ENCODE measurements around the gene SYNGR3. TPM values are rescaled to one million over a fixed set of nuclear protein-coding genes. Genes with fewer than 3 reads are reported as not detected.

The SYNGR3 gene, protein sequence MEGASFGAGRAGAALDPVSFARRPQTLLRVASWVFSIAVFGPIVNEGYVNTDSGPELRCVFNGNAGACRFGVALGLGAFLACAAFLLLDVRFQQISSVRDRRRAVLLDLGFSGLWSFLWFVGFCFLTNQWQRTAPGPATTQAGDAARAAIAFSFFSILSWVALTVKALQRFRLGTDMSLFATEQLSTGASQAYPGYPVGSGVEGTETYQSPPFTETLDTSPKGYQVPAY
- 6.3 to 8.3 TPM (median 6.5 TPM) in 5 replicates for total RNA-seq (2022; extraction: Qiagen RNA extraction; ENCODE audit: low read depth)

DNA sequence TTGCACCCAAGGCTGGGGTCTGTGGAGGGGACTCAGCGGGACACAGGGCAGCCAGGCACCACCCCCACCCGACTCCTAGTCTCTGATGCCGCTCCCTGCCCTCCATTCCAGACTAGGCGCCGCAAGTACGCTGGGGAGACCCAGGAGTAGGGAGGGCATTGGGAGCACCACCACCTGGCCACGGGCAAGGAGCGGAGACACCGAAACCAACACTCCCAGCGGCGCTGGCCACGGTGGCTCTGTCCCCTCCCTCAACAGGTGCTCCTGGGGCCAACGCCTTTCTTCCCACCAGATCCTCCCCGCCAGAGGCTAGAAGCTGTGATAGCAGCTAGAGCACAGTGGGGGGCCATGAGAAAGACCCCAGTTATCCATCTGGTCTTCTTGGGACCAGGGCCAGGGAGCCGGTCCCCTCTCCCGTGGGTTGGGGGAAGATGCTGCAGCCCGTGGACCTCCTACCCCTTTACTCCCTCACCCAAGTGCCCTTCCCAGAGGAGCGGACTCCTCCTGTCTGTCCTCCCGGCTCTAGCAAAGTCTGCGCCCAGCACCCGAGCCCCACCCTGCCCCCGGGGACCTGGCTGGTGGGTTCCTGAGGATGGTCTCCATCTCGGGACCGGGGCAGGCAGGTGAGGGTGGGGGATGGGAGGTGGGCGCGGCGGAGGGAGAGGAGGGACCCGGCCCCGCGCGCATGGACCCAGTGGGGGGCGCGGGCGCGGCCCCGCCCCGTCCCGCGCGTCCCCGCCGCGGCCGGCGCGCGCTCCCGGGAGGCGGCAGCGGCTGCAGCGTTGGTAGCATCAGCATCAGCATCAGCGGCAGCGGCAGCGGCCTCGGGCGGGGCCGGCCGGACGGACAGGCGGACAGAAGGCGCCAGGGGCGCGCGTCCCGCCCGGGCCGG, at the start of gene SYNGR3:
Gene SYNGR3 (plus strand): TSS at position 762 of the 892 bp plus-strand sequence. CDS start 133 bp downstream, outside the sequence.

DNA sequence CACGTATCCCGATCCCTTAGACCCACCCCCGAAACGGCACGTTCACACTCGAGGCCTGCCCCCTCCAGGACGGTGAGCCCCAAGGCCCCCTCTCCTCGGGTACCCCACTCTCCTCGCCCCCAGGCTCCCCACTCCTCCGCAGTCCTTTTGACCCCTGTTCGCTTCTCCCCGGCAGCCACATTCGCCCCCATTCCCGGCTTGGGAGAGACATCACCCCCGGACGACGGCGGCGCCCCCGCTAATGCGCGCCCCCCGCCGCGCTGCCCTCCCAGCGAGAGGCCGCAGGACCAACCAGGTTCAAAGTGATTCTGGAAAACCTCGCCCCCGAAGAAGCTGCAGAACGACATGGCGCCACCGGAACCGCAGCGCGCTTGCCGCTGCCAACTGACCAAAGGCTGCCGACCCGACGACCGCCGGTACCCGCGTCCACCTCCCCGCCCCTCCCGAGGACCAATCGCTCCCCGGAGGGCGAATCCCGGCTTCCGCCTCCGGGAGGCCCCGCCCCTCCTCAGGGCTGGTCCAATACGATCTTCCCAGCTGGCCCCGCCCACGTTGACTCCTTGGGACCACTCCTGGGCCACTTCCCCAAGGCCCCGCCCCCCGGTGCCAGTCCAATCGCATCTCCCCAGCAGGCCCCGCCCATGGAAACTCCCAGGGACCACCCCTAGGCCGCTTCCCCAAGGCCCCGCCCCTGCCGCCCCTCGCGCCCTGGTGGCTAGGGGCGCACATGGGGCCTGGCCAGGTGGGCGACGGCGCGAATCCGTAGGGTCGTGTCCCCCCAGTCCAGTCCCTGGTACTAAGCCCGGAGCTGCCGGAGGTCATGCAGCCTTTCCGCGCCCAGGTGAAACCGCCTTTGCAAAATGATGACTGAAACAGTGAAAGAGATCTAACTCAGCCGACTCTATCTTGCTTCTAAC, 46.7 kb upstream of the SYNGR3 start, which contains the start of gene MSRB1:
Gene MSRB1 (minus strand): TSS at position 390 of the 917 bp plus-strand sequence. CDS start 43 bp downstream, at position 347.

DNA sequence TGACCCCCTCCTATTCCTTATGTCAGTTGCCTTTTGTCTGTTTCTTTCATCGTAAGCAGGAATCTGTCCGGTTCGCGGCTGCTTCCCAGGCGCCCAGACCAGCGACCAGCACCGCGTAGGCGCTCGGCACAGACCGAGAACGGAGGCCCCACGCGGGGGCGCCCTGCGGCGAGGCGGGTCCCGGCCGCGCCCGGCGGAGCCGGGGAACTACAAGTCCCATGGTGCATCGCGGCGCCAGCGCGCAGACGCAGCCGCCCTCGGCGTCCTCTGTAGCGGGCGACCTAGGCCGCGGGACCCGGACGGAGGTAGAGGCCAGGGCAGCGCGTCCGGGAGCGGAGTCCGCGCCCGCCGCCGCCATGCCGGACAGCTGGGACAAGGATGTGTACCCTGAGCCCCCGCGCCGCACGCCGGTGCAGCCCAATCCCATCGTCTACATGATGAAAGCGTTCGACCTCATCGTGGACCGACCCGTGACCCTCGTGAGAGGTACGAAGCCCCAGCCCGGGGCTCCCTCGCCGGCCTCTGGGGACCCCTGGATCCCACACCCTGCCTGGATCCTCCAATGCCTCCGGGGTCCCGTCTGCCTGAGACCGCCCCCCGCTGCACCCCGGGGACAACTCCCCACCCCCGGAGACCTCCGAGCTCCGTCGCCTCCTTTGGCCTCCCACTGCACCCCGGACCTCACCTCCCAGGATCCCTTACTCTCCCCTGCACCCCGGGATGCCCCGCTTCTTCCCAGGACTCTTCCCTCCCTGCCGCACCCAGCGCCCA, 30.3 kb upstream of the SYNGR3 start, which contains the start of gene NDUFB10:
Gene NDUFB10 (plus strand): TSS at position 270 of the 771 bp plus-strand sequence. CDS start 87 bp downstream, at position 357.

DNA sequence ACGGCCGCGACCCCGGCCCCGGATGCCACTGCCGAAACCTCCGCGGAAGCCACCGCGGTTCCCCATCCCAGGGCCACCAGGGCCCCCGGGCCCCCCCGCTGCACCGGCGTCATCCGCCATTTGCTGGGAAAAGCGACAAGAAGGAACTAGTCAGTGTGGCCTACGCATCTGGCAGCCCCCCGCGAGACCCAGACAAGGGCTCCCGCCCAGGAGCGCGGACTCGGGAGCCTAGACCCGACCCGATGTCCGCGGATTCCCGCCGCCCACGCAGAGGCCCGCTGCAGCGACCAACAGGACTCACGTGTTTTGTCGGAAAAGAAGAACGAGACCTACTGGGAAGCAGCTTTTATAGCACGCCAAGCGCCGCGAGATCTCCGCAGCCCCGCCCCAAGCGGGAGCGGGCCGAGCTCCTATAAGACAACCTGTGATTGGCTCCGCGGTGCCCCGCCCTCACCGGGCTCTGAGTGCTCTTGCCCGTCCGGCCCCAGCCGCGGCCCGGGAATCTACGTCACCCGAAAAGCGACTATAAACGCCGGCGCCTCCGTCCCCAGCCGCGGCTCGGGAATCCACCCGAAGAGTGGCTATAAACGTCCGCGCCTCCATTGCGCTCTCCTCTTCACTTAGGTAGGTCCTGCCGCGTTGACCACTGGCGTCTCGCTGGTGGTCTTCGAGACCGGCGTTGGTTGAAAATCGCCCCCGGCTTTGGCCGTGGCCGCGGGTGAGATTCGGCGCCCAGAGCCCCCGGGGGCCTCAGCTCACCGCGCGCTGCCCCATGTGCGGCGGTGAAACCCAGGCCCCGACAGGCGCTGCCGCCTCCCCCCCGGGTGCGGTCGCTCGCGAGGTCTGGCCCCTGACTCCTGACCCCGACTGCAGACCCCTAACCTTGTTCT, 25.0 kb upstream of the SYNGR3 start, which contains the start of gene RPS2:
Gene RPS2 (minus strand): TSS at position 321 of the 890 bp plus-strand sequence. CDS start 201 bp downstream, at position 120.

DNA sequence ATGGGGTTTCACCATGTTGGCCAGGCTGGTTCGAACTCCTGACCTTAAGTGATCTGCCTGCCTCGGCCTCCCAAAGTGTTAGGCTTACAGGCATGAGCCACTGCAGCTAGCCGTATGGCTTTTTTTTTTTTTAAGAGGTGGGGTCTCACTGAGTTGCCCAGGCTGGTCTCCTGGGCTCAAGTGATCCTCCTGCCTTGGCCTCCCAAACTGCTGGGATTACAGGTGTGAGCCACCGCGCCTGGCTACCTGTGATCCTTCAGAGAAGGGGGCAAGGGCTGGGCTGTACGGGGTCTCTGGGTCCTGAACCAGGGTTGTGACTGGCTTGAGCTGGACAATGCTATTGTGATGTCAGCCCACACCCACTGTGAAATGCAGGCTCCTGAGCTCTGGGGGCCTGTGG, 23.3 kb upstream of the SYNGR3 start, which contains the start of gene RNF151:
Gene RNF151 (plus strand): TSS at position 397 of the 400 bp plus-strand sequence. CDS start 26 bp downstream, outside the sequence.

DNA sequence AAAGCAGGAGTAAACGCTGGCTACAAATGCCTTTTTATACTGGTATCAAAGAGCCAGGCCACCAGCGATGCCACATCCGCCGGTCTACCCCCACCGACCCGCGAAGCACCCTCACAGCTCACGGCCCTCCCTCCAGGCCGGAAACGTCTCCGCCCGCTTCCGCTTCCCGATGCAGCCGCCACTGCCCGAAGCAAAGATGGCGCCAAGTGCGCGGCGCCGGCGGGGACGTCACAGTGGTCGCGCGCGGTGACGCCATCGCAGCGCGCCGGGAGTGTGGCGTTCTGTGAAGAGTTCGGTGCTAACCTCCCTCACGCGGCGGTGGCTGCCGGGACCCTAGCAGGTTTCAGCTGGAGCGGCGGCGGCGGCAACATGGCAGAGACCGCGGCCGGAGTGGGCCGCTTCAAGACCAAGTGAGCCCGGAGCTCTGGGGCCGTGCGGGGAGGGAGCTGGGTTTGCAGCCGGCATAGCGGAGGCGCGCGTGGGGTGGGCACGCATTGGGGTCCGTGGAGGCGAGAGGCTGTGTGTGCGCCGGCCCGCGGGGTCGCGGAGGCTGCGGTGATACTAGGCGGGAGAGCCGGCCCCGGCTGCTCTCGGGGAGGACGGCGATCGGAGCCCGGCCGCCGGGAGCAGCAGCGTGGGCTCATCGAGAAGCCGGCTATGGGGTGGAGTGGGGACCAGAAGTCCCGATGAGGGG, 17.8 kb upstream of the SYNGR3 start, which contains the start of gene TBL3:
Gene TBL3 (plus strand): TSS at position 258 of the 694 bp plus-strand sequence. CDS start 112 bp downstream, at position 370.

DNA sequence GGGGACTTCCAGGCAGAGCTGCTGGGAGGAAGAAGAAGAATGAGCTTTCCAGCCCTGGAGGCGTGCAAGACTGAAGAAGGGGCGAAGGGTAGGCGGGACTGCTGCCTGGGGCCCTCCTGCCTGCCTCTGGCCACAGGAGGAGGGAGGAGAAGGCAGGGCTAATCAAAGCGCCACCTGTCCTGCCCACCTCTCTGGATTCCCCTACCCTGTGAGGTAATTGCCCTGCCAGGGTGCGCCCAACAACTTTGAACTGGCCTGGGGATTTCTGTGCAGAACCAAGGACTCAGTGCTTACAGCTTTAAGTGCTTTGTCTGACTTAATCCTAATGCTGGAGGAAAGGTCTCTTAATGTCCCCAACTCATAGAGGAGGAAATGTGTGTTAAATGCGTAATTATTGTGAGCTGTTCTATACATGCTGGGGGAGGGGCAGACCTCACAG, 8.4 kb upstream of the SYNGR3 start, which contains the start of gene NOXO1:
Gene NOXO1 (minus strand): TSS at position 72 of the 439 bp plus-strand sequence. CDS start 290 bp downstream, outside the sequence.

DNA sequence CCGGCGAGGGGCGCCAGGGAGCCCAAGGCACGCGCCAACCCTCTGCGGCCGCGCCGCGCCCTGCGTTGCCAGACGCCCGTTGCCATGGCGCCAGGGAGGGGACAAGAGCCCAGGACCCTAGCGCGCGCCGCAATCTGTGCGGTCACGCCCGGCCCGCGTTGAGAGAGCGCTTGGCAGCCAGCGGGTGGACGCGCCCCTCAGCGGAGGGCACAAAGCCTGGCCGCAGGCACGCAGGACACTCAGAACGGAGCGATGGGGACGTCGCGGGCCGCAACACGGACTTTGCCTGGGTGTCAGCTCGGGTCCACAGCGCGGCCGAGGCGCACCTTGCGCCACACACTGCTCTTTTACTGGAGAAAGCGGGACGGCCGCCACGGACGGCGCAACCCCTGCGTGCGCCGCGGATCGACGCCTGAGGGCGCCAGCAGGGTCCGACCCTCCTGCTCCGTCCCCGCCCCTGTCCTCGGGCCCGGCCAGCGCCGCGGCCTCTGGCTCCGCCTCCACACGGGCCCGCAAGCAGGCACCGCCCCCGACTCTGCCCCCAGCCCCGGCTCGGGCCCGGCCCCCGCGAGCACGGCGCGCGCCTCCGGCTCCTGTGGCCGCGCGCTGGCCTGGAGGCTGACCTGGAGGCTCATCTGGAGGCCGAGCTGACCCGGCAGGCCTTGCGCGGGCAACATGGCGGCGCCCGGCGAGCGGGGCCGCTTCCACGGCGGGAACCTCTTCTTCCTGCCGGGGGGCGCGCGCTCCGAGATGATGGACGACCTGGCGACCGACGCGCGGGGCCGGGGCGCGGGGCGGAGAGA, 6.0 kb upstream of the SYNGR3 start, which contains the start of gene GFER:
Gene GFER (plus strand): TSS at position 650 of the 803 bp plus-strand sequence. CDS start 26 bp downstream, at position 676.

DNA sequence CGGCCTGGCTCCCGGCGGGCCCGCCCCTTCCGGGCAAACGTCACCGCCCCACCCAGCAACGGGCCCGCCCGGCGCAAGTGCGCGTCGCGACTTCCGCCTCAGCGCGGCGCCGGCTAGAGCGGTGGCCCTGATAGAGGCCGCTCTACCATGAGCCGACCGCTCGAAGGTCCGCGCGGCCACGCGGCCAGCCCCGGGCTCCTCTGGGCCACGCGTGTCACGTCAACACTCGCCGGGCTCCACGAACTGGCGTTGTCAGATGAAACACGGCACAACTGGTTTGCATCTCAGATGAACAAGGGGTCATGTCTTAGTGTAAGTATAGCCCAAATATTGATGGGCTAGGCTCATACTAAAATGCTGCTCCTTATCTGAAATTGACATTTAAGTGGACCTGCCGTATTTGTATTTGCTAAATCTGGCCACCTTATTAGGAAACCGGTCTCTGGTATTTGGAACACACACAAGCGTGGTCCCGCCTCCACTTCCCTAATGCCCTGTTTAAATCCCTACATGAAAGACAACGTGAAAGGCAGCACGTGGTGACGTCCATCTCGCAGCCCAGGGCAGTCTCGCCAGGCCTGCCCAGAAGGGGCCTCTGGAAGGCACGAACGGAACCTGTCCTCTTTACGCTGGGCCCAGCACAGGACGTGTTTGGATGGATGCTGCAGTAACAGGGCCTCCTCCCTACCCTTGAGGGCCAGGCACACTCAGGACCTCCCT, 20.2 kb downstream of the SYNGR3 start, which contains the start of gene ZNF598:
Gene ZNF598 (minus strand): TSS at position 31 of the 720 bp plus-strand sequence.

DNA sequence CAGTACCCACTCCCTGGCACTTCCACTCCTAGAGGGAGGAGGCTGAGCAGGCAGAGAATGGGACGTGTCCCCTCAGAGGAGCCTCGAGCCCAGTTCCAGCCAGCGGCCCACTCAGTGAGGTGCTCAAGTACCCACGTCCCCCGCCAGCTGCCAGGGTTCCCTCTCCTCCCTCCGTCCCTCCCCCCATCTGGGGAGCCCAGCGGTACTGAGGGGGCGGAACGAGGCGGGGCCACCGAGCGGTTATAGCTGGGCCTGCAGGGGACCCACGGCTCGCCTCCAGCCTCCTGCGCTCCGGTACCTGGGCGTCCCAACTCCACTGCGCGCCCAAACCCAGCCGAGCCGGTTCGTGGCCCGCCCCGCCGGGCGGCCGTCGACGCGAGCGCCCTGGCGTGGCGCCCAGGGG, 29.7 kb downstream of the SYNGR3 start, which contains the start of gene NPW:
Gene NPW (plus strand): TSS at position 268 of the 403 bp plus-strand sequence.

DNA sequence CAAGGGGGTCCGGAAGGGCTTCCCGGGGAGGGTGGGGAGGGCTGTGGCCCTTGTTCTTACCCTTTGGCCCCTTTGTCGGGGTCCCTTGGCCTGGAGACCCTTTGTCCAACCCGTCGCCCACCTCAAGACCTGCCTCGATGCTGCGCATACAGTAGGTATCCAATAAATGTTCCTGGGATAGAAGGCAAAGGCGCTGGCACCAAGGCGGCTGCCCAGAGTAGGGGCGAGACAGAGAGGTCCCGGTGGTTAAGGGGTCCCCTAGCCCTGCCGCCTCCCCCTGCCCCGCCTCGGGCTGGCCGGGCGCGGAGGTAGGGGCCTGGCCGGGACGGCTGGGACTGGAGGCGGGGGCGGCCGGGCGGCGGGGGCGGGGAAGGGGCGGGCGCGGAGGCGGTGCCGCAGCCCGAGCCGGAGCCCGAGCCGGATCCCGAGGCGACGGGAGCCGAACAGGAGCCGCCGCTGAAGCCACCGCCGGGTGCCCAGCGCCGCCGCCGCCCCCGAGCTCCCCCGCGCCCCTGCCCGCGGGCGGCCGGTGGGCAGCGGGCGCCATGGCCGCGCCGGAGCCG, 36.8 kb downstream of the SYNGR3 start, which contains the start of gene NHERF2:
Gene NHERF2 (plus strand): TSS at position 442 of the 563 bp plus-strand sequence. CDS start 104 bp downstream, at position 546.

Other genes starting within 250 kb of the SYNGR3 start
- 25.3 to 62.4 TPM (median 54.1 TPM) in 5 replicates for gene NME3, start 218.4 kb upstream of the SYNGR3 start, total RNA-seq (2022; extraction: Qiagen RNA extraction; ENCODE audit: low read depth)
- gene EME2, start 217.2 kb upstream of the SYNGR3 start, total RNA-seq (2022; extraction: Qiagen RNA extraction; ENCODE audit: low read depth): 7.4 to 11.9 TPM (median 9.4 TPM) in 5 replicates
- 159 to 264 TPM (median 239 TPM) in 5 replicates for gene MRPS34, start 216.8 kb upstream of the SYNGR3 start, total RNA-seq (2022; extraction: Qiagen RNA extraction; ENCODE audit: low read depth)
- 15.8 to 27.6 TPM (median 22.9 TPM) in 5 replicates for gene SPSB3, start 207.4 kb upstream of the SYNGR3 start, total RNA-seq (2022; extraction: Qiagen RNA extraction; ENCODE audit: low read depth)
- gene NUBP2, start 207.0 kb upstream of the SYNGR3 start, total RNA-seq (2022; extraction: Qiagen RNA extraction; ENCODE audit: low read depth): 54.3 to 94.0 TPM (median 82.4 TPM) in 5 replicates
- gene IGFALS, start 196.3 kb upstream of the SYNGR3 start, total RNA-seq (2022; extraction: Qiagen RNA extraction; ENCODE audit: low read depth): 0.08 to 0.09 TPM in 2 of 5 replicates, not detected in the others
- gene HAGH, start 163.1 kb upstream of the SYNGR3 start, total RNA-seq (2022; extraction: Qiagen RNA extraction; ENCODE audit: low read depth): 57.1 to 73.9 TPM (median 66.5 TPM) in 5 replicates
- gene FAHD1, start 162.8 kb upstream of the SYNGR3 start, total RNA-seq (2022; extraction: Qiagen RNA extraction; ENCODE audit: low read depth): 41.5 to 50.7 TPM (median 48.3 TPM) in 5 replicates
- 1.5 to 3.1 TPM (median 1.7 TPM) in 5 replicates for gene MEIOB, start 117.8 kb upstream of the SYNGR3 start, total RNA-seq (2022; extraction: Qiagen RNA extraction; ENCODE audit: low read depth)
- gene HS3ST6, start 71.6 kb upstream of the SYNGR3 start, total RNA-seq (2022; extraction: Qiagen RNA extraction; ENCODE audit: low read depth): 1.9 to 3.7 TPM (median 3.2 TPM) in 5 replicates
- gene MSRB1, start 46.8 kb upstream of the SYNGR3 start, total RNA-seq (2022; extraction: Qiagen RNA extraction; ENCODE audit: low read depth): 24.4 to 35.7 TPM (median 31.6 TPM) in 5 replicates
- gene RPL3L, start 35.3 kb upstream of the SYNGR3 start, total RNA-seq (2022; extraction: Qiagen RNA extraction; ENCODE audit: low read depth): 0.05 TPM in 1 of 5 replicates, not detected in the others
- 247 to 298 TPM (median 257 TPM) in 5 replicates for gene NDUFB10, start 30.4 kb upstream of the SYNGR3 start, total RNA-seq (2022; extraction: Qiagen RNA extraction; ENCODE audit: low read depth)
- 3,412 to 5,470 TPM (median 5,215 TPM) in 5 replicates for gene RPS2, start 25.1 kb upstream of the SYNGR3 start, total RNA-seq (2022; extraction: Qiagen RNA extraction; ENCODE audit: low read depth)
- gene RNF151, start 23.1 kb upstream of the SYNGR3 start, total RNA-seq (2022; extraction: Qiagen RNA extraction; ENCODE audit: low read depth): not detected in 5 replicates
- gene TBL3, start 17.9 kb upstream of the SYNGR3 start, total RNA-seq (2022; extraction: Qiagen RNA extraction; ENCODE audit: low read depth): 27.7 to 41.2 TPM (median 34.8 TPM) in 5 replicates
- 0.12 to 0.33 TPM (median 0.25 TPM) in 4 of 5 replicates, not detected in the other for gene NOXO1, start 8.5 kb upstream of the SYNGR3 start, total RNA-seq (2022; extraction: Qiagen RNA extraction; ENCODE audit: low read depth)
- 22.5 to 42.5 TPM (median 40.1 TPM) in 5 replicates for gene GFER, start 5.8 kb upstream of the SYNGR3 start, total RNA-seq (2022; extraction: Qiagen RNA extraction; ENCODE audit: low read depth)
- gene ZNF598, start 19.9 kb downstream of the SYNGR3 start, total RNA-seq (2022; extraction: Qiagen RNA extraction; ENCODE audit: low read depth): 45.0 to 61.1 TPM (median 54.0 TPM) in 5 replicates
- 0.79 to 1.5 TPM (median 1.2 TPM) in 4 of 5 replicates, not detected in the other for gene NPW, start 29.8 kb downstream of the SYNGR3 start, total RNA-seq (2022; extraction: Qiagen RNA extraction; ENCODE audit: low read depth)
- 40.0 to 59.6 TPM (median 58.2 TPM) in 5 replicates for gene NHERF2, start 36.9 kb downstream of the SYNGR3 start, total RNA-seq (2022; extraction: Qiagen RNA extraction; ENCODE audit: low read depth)
- gene NTHL1, start 57.9 kb downstream of the SYNGR3 start, total RNA-seq (2022; extraction: Qiagen RNA extraction; ENCODE audit: low read depth): 32.1 to 53.3 TPM (median 41.7 TPM) in 5 replicates
- 31.5 to 46.9 TPM (median 33.4 TPM) in 5 replicates for gene TSC2, start 58.0 kb downstream of the SYNGR3 start, total RNA-seq (2022; extraction: Qiagen RNA extraction; ENCODE audit: low read depth)
- 40.0 to 54.4 TPM (median 50.1 TPM) in 5 replicates for gene PKD1, start 145.9 kb downstream of the SYNGR3 start, total RNA-seq (2022; extraction: Qiagen RNA extraction; ENCODE audit: low read depth)
- gene RAB26, start 158.7 kb downstream of the SYNGR3 start, total RNA-seq (2022; extraction: Qiagen RNA extraction; ENCODE audit: low read depth): 1.8 to 4.3 TPM (median 4.1 TPM) in 5 replicates
- 42.3 to 59.0 TPM (median 51.2 TPM) in 5 replicates for gene TRAF7, start 165.8 kb downstream of the SYNGR3 start, total RNA-seq (2022; extraction: Qiagen RNA extraction; ENCODE audit: low read depth)
- gene CASKIN1, start 206.6 kb downstream of the SYNGR3 start, total RNA-seq (2022; extraction: Qiagen RNA extraction; ENCODE audit: low read depth): 0.44 to 3.9 TPM (median 0.57 TPM) in 5 replicates
- gene MLST8, start 215.5 kb downstream of the SYNGR3 start, total RNA-seq (2022; extraction: Qiagen RNA extraction; ENCODE audit: low read depth): 40.2 to 59.3 TPM (median 49.5 TPM) in 5 replicates
- gene BRICD5, start 220.9 kb downstream of the SYNGR3 start, total RNA-seq (2022; extraction: Qiagen RNA extraction; ENCODE audit: low read depth): 4.4 to 7.2 TPM (median 5.3 TPM) in 5 replicates
- 15.8 to 34.8 TPM (median 32.5 TPM) in 5 replicates for gene PGP, start 224.9 kb downstream of the SYNGR3 start, total RNA-seq (2022; extraction: Qiagen RNA extraction; ENCODE audit: low read depth)
- gene E4F1, start 233.6 kb downstream of the SYNGR3 start, total RNA-seq (2022; extraction: Qiagen RNA extraction; ENCODE audit: low read depth): 18.9 to 27.2 TPM (median 22.9 TPM) in 5 replicates
- gene DNASE1L2, start 246.5 kb downstream of the SYNGR3 start, total RNA-seq (2022; extraction: Qiagen RNA extraction; ENCODE audit: low read depth): 1.0 to 1.7 TPM (median 1.3 TPM) in 5 replicates